Measurements from ENCODE around the gene SLC9A2. TPM values are rescaled to one million over a fixed set of nuclear protein-coding genes. Genes with fewer than 3 reads are reported as not detected.

Gene SLC9A2
- total RNA-seq, 1 donor from 2014 or later: 0.25 TPM

DNA sequence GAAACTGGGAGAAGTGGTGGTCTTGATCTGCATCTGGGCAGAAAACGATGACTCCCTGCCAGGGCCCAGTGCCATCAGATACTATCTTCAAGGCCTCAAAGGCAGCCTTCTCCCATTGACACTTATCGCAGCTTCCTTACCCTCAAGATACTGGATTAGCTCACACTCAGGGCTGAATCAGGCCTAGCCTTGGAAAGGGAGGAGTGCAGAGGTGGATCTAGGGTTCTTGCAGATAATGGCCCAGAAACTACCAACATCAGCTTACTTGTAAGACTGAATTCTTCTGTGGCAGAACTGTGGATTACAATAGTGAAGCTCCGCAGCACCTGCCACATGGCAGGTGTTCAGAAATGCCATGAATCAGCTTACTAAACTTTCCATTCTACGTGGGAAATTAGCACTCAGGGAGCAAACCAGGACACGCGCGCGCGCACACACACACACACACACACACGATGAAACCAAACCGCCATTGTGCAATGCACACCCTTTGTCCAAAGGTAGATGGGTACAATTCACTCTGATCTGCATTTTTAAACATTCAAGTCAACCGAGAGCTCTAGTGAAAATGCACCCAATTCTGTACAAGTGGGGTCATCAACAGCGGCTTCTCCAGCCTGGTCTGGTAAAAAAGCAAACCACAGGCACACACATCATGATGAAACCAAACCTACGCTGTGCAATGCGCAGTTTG lies 116.2 kb downstream of the SLC9A2 start:
- peak; percentile 58 for DNase-seq (ENCODE audit: low read depth)

DNA sequence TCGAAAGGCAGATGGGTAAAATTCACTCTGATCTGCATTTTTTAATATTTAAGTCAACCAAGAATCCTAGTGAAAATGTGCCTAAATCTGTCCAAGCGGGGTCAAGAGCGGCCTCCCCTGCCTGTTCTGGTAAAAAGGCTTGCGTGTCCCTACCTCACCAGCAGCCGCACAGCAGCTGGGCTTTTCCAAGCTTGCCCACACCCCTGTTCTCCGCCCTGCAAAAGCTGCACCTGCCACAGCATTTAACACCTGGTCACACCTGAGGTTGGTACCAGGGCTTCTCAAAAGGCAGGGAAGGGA lies 116.7 kb downstream of the SLC9A2 start:
- peak; percentile 19 for DNase-seq (ENCODE audit: low read depth)

DNA sequence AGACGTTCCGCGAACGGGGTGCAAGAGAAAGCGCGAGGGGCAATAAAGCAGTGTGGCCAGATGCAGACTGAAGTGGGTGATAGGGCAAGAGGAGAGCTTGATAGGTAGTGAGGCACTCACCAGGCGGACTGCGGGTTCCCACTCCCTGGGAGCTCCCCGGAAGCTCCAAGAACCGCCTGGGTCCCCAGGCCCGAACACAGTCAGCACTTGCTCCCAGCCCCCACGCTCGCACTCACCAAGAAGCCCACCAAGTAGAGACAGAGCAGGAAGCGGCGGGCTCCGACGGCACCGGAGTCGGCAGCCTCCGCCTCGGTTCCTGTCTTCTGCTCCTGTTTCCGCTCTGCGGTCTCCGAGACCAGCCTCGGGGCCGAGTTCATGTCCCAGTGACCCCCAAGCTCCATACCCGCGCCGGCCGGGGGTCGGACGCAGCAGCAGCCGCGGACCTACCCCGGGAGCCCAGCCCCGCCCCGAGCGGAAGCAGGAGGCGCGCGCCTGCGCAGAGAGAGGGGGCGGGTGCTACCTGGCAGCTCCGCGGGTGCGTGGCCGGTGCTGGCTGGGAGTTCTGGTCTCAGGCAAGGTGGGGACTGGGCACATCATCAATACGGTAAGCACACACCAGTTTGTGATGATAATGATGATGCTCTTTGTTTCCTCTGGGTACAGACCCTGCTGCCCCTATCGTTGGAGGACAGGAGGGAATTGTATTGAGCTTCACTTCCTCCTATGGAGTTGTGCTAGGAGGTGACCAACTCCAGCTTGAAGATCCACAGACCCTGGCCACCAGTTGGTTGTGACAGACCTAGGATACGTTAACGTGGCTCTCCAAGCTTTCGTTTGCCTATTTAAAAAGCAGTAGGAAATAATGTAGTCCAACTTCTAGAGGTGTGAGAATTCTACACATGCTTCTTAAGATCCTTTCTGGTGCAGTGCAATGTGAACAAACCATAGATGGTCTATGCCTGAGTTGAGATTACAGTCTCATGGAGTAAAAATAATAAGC lies 117.4 kb downstream of the SLC9A2 start:
- DNase-seq (ENCODE audit: low read depth): peak; percentile 42

DNA sequence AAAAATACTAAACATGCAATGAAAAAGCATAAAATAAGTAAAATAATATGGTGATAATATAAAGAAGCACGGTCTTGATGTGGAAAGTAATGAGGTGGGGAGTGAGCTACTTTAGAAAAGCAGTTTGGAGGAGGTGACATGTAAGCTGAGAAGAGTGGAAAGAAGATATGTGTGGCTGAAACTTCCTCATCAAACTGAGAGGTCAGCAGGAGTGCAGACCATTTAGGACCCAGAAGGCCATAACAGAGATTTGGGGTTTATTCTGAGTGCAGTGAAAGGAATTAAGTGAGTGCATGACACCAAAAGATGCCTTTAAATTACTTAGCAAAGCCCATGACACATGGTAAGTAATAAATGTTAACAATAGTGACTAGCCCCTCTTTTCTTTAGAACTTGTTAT lies 118.1 kb downstream of the SLC9A2 start:
- DNase-seq (ENCODE audit: low read depth): no peak

DNA sequence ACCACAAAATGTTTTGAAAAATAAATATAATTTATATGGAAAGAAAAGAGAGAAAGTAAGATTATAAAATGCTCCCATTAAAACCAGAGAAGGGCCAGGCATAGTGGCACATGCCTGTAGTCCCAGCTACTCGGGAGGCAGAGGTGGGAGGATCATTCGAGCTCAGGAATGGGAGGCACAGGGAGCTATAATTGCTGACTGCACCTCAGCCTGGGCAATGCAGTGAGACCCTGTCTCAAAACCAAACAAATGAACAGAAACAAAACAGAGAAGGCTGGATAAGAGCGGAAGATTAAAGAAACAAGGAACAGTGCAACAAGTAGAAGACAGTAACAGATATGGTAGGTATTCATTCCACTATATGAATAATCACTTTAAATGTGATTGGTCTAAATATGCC lies 123.9 kb downstream of the SLC9A2 start:
- DNase-seq (ENCODE audit: low read depth): no peak

DNA sequence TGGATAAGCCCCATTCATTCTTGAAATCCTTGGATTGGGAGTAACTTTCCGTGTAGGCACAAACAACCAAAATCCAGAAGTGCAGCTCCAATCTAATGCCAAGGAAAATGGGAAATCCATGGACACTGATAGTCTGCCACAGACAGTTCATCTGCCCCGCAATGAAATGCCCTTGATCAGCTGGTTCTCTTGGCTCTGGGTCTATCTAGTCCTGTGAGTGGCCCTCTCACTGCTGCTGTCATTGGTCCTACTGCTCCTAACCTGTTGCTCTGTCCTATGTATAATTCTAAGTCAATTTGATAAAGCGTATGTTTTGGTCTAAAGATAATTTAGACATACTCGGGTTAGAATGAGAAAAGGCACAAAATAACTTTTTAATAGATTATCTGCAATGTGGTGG lies 128.8 kb downstream of the SLC9A2 start:
- DNase-seq (ENCODE audit: low read depth): no peak

DNA sequence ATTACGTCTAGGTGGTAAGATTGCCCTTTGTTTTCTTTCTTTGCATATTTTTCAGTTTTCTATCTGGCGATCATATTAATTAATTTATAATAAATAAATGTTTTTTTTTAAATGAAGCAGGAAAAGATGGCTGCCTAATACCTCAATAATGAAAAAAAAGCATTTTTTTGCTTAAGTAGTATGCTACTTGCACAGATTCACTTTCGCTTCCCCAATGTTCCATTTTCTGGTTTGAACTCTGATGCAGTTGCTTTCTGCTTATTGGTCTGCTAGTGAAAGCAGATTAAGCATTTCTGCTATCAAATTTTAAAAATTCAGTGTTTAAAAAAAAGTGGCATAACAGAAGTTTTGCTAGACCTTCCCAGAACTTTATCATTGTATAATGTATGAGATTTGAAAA lies 130.6 kb downstream of the SLC9A2 start:
- no peak for DNase-seq (ENCODE audit: low read depth)

DNA sequence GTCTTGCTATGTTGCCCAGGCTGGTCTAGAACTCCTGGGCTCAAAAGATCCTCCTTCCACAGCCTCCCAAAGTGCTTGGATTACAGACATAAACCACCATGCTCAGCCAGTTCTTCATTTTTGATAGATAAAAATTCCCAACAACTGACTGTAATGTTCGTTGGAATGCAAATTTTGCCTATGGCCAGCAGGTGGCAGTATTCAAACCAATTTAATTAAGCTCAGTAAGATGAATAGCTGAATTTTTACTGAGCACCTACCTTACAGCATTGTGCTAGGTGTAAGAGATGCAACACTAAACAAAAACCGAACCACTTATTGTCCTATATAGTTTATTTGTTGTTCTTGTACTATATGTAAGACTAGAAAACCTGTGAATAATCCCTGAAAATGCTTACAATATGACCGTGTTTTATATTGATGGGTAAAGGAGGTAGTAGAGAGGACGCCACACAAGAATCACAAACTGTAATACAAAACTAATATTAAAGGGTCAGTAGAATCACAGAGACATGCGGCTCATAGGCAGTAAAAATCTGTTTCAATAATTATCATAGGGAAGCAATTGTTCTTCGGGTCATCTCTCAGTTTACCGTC lies 134.3 kb downstream of the SLC9A2 start:
- DNase-seq (ENCODE audit: low read depth): peak; percentile 67

DNA sequence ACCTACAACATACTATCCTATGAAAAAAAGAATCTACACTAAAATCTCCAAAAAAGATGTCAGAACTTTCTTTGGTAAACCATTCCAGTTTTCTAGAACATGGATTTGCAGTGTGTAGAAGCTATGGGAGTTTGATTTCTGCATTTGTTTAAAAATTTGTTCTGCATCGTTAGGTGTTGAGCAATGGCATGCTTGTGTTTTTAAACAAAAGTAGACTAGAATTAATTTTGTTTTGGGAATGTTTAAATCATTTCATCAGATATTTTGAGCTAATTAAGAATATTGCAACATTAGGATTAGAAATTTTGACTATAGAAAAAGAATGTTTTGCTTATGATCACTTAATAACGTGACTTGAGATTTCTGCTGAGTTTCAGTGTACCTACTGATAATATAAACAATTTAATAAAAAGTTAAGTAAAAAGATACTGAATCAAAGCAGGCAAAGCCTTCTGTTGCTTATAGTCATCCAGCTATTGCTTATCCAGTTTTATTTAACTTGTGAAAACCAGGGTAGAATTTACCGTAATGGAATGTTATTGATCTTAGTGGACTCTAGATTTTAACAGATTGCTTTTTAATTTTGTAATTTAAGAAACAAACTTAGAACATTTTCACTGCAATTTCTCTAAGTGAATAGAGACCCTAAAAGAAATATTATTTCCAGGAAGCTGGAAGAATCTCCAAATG lies 135.2 kb downstream of the SLC9A2 start:
- peak; percentile 33 for DNase-seq (ENCODE audit: low read depth)

DNA sequence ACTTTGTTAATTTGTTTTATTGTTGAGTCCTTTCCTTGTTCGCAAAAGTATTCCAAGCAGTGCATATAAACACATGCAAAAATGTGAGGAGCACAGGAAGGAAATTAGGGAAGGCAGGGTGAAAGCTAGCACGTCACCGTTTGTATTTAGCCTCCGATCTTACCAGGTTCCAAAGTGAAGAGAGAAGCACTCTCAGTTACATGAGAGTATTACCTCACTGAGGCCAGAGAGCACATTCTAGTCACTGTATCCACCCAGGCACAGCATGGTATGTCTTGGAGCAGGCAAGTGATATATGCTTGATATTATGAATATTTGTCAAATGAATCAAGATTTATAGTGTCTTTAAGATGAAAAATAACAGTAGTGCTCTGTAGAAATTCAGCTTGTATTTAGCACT lies 135.9 kb downstream of the SLC9A2 start:
- no peak for DNase-seq (ENCODE audit: low read depth)

DNA sequence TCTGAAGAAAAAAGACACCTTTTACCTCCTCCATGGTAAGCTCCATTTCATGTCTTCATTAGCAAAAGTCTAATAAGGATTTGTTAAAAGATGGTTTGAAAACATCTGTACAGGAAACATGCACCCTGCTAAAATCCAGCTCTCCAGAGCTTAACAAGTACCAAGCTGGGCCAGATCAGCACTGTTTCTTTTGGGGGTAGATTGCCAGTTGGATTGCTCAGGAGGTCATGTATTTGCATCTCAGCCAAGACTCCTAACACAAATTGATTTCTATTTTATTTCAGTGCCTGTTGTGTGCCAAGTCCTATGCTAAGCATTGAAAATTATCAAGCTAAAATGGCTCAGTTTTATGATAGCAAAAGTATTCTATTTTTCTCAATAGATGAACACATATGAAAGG lies 139.1 kb downstream of the SLC9A2 start:
- DNase-seq (ENCODE audit: low read depth): no peak

Other genes starting within 250 kb of the SLC9A2 start
- gene IL18RAP, start 196.4 kb upstream of the SLC9A2 start, total RNA-seq: not detected in 2 replicates
- gene SLC9A4, start 146.3 kb upstream of the SLC9A2 start, total RNA-seq: 0.40 and 7.6 TPM in 2 replicates
- gene TMEM182, start 142.5 kb downstream of the SLC9A2 start, total RNA-seq: 3.3 and 4.8 TPM in 2 replicates

Measured in renal cortical epithelial cell (primary cell).